GF-D8 (cell line): Measurements from ENCODE around the gene PIGL.
"Not testable (repeated sequence)": the region's sequence is repeated elsewhere in the genome, so short reads cannot be mapped to it uniquely, and the experiment has no call there.

Experiments used
- DNase-seq: peaks from one replicate; lab custom pipeline; 2025; lab: John Stamatoyannopoulos, UW

PIGL gene

GRCh38 chr17:16273929-16274339, 56.9 kb downstream of the PIGL start:
- DNase-seq = no peak

- DNase-seq = no peak
Observed at GRCh38 chr17:16275024-16275423, 58.0 kb downstream of the PIGL start.

- no peak for DNase-seq
Observed at GRCh38 chr17:16277163-16277562, 60.2 kb downstream of the PIGL start.

GRCh38 chr17:16281351-16281750, 64.3 kb downstream of the PIGL start:
- no peak for DNase-seq

GRCh38 chr17:16282522-16282921, 65.5 kb downstream of the PIGL start:
- DNase-seq = no peak

GRCh38 chr17:16283705-16284104, 66.7 kb downstream of the PIGL start:
- DNase-seq = no peak

GRCh38 chr17:16285646-16286008, 68.6 kb downstream of the PIGL start:
- DNase-seq = no peak

GRCh38 chr17:16286009-16286946, 69.3 kb downstream of the PIGL start:
- peak; percentile 91 for DNase-seq

GRCh38 chr17:16286947-16287562, 70.0 kb downstream of the PIGL start:
- no peak for DNase-seq

- peak; percentile 85 for DNase-seq
Observed at GRCh38 chr17:16287563-16288027, 70.6 kb downstream of the PIGL start.

- no peak for DNase-seq
Observed at GRCh38 chr17:16288860-16289571, 72.0 kb downstream of the PIGL start.

GRCh38 chr17:16293931-16294330, 76.9 kb downstream of the PIGL start:
- DNase-seq = no peak

- no peak for DNase-seq
Observed at GRCh38 chr17:16294560-16294959, 77.5 kb downstream of the PIGL start.

GRCh38 chr17:16296072-16296471, 79.1 kb downstream of the PIGL start:
- DNase-seq = not testable (repeated sequence)

- DNase-seq = no peak
Observed at GRCh38 chr17:16297367-16298139, 80.5 kb downstream of the PIGL start.

- no peak for DNase-seq
Observed at GRCh38 chr17:16298140-16298662, 81.2 kb downstream of the PIGL start.

- no peak for DNase-seq
Observed at GRCh38 chr17:16300554-16300953, 83.5 kb downstream of the PIGL start.

GRCh38 chr17:16301963-16302855, 85.2 kb downstream of the PIGL start:
- no peak for DNase-seq

GRCh38 chr17:16302856-16303255, 85.8 kb downstream of the PIGL start:
- no peak for DNase-seq

- DNase-seq = no peak
Observed at GRCh38 chr17:16304830-16305229, 87.8 kb downstream of the PIGL start.

GRCh38 chr17:16306211-16306610, 89.2 kb downstream of the PIGL start:
- no peak for DNase-seq
